NCI-H128 (cell line): Measurements from ENCODE around the gene TMEM123.

Experiments used
- DNase-seq: peaks from one replicate; lab custom pipeline; 2025; ENCODE audit not compliant: unreplicated experiment; lab: John Stamatoyannopoulos, UW

The TMEM123 gene

DNA sequence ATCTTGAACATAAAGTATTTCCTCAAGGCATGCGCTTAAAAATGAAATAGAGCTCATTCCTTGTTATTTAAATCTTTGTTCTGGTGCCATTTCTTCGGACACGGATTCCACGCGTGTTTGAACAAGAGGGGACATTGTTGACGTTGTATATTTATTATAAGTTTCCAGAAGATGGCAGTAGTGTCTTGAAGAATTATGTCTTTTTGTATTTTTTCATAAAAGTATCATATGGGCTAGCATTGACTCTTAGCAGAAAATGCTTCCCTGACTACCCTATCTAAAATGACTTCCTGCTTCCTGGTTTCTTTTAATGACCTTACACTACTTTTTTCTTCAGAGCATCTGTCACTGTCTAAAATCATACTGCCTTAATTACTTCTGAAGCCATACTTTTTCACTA lies 85.2 kb downstream of the TMEM123 start:
- no peak for DNase-seq

DNA sequence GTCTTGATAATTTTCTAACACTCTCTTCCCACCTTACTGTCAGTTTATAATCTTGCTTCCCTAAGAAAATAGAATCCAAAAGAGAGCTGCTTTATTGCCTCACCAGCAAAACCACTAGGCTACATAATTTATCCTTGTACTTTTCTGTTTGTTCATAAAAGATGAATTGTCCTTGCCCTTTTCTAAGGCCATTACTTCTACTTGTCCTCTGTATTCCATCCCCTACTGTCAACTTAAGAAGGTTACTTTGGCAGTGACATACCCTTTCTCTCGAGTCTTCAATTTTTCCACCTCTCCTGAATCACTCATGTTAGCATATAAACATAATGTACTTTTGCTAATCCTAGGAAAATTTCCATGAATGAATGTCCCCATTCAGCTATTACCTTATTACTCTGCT lies 87.6 kb downstream of the TMEM123 start:
- DNase-seq: no peak

DNA sequence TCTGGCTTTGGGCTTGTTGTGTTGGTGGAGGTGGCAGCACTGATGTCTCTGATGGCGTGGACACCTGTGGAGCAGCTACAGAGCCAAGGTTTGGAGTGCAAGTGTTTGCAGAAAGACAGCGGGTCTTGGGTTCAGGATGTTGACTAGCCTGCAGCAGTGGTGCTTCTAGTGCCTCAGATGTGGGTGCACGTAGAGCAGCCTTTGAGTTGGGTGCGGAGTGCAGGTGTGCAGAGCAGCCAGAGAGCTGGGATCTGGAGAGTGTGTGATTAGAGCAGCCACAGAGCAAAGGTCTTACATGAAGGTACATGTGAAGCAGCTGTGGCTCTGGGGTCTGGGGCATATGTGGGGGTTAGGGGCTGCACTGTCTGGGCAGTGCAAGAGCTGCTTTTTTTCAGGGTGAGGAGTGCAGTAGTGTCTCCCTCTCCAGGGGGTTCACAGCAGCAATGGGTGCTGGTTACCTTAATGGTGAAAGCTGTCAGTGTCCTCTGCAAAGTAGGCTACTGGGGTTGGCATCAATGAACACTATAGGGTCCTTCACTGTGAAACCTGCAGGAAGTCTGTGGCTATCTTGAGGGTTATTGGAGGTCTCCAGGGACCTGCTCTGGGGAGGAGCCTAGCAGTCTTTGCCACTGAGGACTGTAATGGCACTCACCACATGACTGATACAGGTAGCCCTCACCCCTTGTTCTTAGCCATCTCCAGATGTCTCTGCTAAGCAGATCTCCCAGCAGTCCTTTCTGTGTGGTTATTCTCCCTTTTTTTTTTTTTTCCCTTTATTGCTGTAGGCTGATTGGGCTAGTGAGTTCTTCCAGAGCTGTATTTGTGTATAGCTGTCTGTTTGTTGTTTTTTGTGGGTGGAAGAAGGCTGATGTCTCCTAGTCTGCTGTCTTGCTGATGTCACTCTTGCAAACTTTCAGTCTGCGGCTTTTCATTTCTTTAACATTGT lies 91.2 kb downstream of the TMEM123 start:
- DNase-seq: no peak

GRCh38 chr11:102360681-102361080 lies 91.9 kb downstream of the TMEM123 start:
- DNase-seq: no peak

DNA sequence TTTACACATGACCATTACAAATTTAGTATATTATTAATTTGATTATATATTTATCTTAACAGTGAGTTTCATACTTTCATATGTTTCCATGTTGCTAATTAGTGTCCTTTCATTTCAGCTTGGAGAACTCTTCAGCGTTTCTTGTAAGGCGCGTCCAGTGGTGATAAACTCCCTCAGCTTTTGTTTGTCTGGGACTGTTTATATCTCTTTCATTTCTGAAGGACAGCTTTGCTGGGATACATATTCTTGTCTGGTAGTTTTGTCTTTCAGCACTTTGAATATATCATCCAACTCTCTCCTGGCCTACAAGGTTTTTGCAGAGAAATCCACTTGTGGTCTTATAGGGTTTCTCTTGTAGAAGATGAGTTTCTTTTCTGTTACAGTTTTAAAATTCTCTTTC lies 93.2 kb downstream of the TMEM123 start:
- DNase-seq: no peak

- DNase-seq: no peak
Measured at GRCh38 chr11:102357116-102357515, 95.4 kb downstream of the TMEM123 start.

DNA sequence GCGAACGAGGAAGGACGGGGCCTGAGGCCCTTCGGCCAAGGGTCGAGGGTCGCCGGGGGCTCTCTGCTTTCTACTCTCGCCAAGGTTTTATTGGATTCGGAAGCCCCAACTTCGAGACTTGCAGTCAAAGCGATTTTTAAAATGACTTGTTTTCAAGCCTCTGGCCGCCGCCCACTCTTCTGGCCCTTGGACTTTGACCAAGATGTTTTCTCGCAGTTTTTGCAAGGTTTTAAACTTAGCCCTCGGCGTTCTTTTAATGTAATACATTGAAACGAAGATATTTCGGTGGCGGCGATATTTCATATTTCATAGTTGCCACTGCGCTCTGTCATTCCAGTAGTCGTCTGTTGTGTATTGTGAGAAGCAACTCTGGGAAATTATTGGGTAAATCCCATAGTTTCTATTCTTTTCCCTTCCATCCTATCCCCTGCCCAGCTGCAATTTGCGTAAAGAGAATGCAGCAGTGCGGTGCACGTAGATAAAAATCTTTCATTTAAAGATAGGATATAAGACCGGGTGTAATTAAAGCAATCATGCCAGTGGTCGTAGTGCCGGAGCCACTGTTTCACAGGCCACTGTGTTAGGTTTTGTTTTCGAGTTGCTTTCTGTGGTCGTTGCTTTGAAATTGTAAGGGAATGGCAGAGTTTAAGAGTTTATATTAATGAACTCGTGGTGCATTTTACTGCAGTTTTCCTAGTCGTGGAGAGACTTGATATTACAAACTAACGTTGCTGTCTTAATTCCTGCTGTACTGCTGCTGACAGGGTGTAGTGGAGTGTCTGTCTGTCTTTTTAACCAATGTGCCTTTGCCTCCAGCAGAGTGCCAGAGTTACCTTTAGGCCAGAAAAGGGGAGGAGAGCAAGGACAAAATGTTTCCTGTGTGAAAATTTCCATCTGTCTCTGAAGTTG lies 104.8 kb downstream of the TMEM123 start:
- DNase-seq: no peak

GRCh38 chr11:102346748-102347461 lies 105.7 kb downstream of the TMEM123 start, which contains the start of gene BIRC2:
BIRC2 (plus strand) TSS chr11:102347214; CDS start chr11:102349855, 2,641 bp downstream.
- DNase-seq: peak; percentile 85

DNA sequence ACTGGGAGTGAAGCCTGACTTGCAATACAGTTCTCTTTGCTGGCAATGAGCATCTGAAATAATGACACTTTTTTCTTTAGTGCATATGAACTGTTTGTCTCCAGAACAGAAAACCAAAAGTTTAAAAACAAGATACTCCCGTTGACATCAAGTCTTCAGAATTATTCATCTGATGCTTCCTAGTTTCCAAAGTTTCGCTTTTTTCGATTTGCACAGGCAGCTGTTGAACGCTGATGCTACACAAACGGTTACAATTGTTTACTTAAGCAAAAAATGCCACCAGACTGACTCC lies 106.2 kb downstream of the TMEM123 start:
- no peak for DNase-seq
